DMS79 treated with DMSO at 0.1 percent for 48 hours (cell line): ENCODE measurements around the gene PER2.

ENCODE experiments used
- DNase-seq: peaks from one replicate; lab custom pipeline; 2025; lab: John Stamatoyannopoulos, UW

PER2 gene

GRCh38 chr2:238267884-238268680, 20.3 kb downstream of the PER2 start:
- no peak for DNase-seq

DNA sequence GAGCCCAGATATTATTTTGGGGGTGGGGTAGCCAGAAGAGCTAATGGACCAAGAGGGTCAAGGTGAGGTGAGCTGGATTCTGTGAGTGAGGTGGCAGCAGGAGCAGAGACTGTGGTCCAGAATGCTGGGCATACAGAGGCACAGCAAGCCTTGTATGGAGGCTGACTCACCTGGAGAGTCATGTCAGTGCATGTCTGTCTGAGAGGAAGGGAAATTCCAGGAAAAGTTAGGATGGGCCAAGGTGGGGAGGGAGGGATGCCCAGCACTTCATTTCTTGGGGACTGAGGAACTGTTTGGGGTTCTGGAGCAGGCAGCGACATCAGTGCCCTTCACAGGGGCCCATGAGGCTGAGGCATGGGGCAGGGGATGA, 21.1 kb downstream of the PER2 start:
- DNase-seq: no peak

DNA sequence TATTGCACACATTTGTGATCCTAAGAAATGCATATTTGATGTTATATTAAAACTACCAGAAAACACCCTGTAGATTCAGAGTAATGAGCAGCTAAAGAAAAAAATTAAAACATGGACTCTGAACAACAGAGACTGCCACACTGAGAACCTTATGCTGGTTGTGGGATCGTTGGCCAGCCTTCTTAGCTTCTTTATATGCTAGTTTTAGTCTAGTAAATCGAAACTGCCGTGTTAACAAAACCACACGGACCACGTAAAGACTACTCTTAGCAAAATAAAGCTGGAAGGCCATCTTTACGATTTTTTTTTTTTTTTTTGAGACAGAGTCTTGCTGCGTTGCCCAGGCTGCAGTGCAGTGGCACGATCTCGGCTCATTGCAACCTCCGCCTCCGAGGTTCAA, 22.8 kb downstream of the PER2 start:
- no peak for DNase-seq

DNA sequence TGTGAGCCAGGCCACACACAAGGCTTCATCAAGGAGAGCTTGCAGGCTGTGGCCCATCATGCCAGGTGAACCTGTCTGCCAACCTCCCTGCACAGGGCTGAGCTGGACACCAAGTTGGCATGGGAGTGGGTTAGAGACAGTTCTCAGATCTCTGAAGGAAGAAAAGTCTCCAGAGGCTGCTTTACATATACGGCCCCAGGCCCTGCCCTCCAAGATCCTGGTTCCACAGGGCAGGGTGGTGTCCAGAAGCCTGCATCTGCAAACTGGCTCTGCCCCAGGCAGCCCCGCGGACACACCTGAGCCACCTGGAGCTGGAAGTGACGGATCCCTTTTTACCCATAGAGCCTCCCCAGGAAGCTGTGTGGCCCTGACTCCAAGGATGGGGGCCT, 24.3 kb downstream of the PER2 start:
- DNase-seq: no peak

GRCh38 chr2:238263204-238264071, 25.0 kb downstream of the PER2 start:
- peak; percentile 54 for DNase-seq

DNA sequence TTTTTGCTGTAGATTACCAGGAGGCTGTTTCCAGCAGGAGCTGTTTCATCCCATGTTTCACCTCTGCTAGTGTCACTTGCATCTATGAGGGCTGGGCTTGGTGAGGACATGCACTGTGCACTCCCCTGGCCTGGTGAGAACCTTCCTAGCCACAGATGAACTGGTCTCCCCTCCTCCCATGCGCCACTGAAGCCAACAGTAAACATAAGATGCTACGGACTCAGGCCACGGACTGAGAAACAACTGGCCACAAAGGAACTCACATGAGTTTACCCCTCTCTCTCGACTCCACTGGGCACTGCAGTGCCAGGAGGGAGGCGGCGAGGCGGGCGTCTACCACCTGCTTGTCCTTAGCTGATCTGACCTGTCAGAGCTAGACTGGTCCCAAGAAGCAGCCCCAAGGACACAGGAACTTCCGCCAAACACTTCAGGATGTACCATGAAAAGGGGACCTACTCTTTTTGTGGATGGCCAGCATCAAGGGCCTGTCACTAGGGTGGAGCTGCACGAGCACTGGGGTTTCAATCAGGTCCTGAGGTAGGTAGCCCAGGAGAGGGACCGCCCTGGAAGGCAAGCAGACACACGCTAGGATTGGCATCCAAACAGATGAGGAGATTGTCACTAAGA, 25.8 kb downstream of the PER2 start:
- DNase-seq: no peak

DNA sequence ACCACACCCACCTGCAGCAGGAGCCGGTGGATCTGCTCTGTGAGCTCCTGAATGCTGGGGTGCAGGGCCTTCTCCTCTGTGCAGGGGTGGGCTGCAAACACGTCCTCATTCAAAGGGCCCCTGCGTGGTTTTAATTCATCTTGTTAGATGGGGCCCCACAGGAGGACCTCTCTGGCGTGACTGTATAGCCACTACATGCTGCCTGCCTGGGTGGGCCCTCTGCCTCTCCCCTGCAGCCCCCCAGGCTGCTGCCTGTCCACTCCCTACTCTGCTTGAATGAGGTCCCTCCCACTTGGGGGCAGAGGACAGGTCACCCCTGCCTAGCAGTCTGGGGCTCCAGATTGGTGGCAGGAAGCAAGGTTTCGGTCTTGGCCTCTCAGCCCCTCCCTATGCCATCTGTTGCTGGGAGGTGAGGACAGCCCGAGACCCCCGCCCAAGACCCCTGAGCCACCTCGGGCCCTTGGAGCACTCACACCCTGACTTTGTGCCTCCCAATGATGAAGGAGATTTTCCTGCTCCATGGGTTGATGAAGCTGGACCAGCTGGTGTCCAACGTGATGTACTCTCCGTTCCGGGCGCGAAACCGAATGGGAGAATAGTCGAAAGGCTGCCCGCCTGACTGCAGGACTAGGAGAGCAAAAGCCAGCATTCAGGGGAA, 26.6 kb downstream of the PER2 start:
- no peak for DNase-seq

- DNase-seq: no peak
Observed at GRCh38 chr2:238260883-238261282, 27.5 kb downstream of the PER2 start.

DNA sequence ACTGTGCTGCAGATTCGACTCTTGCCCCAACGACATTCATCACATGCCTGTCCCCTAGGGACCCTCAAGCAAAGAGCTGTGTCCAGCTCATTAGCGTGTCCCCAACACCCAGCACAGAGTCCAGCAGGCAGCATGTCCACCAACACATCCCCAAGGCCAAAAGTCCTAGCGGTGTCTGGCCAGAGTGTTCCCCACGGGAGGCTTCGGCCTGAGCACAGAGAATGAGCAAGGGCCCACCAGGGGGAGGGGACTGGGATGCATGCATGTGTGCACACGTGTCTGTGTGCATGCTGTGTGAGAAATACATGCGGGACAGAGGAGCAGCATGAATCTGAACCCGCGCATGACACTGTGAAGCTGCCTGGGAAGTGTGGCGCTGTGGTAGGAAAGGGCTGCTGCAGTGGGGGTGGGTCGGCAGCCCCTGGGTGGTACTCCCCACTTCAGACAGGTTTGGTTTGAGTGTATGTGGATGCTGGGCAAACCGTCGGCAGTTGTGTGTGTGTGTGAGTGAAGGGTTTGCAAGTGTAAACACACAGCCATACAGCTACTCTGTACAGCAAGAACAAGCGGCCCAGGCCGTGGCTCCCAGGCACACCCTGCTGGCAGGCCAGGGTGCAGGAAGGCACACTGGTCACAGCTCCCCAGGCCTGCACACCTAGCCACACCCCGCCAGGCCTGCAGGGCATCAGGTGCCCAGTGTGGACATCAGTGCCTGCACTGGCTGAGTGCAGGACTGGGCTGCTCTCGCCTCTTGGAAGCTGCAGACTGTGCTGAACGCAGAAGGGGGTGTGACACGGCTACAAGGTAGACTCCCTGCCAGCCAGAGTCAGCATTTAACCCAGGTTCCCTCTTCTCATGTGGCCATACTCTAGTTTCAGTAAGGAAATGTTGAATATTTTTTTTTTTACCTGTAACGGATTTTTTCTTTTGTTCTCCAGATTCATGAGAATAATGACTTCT, 29.1 kb downstream of the PER2 start:
- DNase-seq: no peak

DNA sequence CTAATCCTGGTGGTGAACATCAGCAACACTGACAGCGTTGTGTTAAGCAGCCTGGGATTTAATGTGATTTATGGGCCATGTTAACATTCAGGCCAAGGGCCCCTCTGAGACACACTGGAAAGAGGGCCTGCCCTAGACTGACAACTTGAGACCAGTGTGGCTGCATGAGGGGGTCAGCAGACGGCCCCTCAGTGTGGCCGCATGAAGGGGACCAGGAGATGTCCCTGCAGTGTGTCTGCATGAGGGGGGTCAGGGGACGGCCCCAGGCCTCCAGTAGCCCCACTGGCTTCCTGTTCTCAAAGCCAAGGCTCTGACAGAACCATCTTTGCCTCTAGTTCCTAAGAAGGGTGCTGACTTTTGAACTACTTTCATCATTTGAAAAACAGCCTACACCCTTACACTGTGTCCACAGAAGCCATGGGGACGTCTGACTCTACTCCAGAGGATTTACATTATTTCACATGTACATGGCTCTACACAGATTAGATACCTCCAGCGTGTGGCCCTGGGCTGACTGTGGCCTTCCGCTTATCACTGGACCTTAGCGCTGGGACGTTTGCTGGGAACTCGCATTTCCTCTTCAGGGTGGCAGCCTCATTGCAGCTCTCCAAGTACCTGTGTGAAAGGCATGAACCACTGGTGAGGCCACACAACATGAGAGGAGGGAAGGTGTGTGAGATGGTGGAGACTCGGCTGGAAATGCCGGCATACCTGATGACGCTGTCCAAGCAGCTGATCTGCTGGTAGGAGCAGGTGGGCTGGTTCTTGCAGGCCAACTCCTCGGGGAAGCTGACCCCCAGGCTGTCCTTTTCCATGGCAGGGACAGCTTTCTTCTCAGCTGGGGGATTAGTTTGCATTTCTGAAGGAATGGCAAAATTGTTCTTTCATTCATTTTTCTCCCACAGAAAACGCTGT, 30.4 kb downstream of the PER2 start:
- no peak for DNase-seq

- peak; percentile 46 for DNase-seq
Observed at GRCh38 chr2:238256594-238257104, 31.8 kb downstream of the PER2 start.

DNA sequence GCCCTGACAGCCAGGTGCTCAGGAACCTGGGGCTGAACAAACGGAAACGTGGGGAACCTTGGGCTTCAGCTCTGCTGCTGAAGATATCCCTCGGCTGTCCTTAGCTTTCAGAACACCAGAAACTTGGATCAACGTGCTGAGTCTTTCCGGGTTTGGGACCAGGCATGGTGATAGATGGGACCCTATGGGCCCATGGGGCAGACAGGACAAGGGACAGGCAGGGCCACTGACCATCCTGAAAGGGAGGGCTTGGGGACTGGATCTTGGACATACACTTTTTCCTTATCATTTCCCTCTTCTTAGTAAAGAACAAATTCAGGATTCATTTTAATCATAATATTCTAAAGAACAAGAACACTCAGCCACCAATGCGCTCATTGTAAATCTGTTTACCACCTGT, 32.3 kb downstream of the PER2 start:
- no peak for DNase-seq

DNA sequence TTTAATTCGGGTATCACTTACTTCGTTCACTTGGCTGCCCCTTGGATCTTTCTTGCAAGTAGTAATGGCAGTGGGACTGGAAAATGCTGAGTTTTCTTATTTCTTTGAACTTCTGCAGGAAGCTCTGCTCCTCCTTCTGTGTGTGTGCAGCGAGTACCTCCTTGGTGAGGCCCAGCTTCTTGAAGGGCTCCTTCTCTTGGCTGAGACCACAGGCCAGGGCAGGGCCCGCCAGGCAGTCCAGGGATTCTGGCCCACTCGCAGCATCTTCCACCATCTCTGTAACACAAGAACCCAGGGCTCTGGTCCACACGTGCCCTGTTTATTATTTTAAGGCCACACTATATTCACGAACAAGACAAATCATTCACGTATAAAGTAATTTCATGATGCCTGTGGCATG, 32.8 kb downstream of the PER2 start:
- DNase-seq: no peak

GRCh38 chr2:238255151-238255551, 33.3 kb downstream of the PER2 start:
- DNase-seq: no peak

- no peak for DNase-seq
Observed at GRCh38 chr2:238254095-238254723, 34.2 kb downstream of the PER2 start.

DNA sequence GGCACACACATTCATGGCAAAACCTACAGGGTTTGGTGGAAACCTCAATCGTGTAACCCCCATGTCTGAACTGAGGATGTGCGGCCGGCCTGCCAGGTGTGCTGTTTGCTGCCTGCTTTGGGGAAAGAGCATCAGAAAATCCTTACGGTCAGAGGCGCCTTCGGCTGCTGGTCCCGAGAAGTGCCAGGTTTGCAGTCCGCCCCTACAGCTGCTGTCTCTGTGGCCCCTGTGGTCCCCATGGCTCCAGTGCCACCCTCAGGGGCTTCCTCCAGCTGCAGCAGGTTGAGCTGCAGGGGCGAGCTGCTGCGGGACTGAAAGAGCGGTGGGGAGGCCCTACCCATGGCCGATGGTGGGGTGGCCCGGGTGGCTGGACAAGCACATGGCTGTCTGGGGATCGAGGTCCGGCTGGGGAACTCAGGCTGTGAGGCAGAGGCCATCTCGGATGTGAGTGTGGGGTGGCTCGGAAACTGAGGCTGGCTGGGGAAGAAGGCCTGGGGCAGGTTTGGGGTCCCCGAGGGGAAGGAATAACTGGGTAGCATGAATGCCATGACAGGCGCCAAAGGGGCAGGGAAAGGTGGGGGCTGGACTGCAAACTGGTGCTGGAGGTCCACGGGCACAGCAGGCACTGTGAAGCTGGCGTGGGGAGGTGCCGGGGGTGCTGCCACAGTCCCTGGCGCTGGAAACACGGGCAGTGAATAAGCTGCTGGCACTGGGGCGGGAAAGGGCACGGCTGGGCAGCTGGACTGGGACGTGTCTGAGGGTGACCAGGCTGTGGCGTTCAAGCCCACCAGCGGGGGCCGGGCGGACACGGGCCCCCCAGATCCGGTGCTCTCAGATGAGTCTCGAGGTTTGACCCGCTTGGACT, 35.4 kb downstream of the PER2 start:
- no peak for DNase-seq

- no peak for DNase-seq
Observed at GRCh38 chr2:238251986-238252385, 36.4 kb downstream of the PER2 start.

DNA sequence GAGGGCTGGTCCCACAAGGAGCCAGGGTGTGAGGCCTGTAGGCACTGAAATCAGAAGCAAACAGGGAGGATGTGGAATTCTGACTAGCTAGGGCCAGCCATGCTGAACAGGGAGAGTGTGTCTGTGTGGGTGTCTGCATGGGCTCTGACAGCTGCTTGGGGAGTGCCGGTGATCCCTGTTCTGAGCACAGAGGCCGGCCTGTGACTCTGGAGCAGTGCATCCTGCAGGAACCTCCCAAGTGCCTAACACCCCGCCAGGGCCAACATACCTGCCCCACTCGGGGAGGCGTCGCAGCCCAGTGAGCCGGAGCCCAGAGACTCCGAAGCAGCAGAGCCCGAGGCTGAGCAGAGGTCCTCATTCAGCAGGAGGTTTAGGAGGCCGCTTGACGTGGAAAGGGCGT, 37.1 kb downstream of the PER2 start:
- no peak for DNase-seq
